ENCODE measurements around the gene HCRTR1.

Gene HCRTR1

DNA sequence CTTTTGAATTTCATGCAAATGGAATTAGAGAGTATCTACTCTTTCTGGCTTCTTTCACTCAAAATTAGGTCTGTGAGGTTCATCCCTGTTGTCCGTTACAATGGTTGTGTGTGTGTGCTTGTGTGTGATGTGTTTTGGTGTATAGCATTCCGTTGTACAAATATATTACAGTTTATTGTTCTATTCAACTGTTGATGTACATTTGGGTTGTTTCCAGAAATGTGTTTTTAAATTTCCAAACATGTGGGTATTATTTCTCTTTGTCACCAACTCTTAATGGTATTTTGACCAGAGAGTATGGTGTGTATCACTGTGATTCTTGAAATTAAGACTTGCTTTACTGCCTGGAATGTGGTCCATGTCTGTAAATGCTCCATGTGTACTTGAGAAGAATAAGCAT is 16.8 kb upstream of the HCRTR1 start:
- no peak for DNase-seq

- DNase-seq: no peak
Measured at GRCh38 chr1:31602081-31602480, 15.4 kb upstream of the HCRTR1 start.

DNA sequence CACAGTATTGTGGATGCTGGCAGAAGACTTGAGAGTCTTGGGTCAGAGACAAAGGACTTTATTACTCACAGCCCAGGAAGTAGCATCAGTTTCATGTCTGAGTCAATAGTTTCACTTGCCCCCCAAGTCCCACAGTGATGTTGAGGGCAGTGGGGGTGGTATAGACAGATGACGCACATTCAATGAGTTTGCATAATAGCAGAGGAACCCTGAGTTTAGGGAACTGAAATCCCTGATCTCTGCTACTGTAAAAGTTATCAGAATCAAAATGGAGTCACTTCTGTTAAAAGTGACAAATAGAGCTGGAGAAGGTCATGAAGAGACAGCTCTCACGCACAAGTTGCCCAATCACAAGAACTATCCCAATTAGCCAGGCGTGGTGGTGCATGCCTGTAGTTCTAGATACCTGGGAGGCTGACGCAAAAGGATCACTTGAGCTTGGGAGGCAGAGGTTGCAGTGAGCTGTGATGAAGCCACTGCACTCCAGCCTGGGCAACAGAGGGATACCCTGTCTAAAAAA is 11.5 kb upstream of the HCRTR1 start:
- DNase-seq: no peak

DNA sequence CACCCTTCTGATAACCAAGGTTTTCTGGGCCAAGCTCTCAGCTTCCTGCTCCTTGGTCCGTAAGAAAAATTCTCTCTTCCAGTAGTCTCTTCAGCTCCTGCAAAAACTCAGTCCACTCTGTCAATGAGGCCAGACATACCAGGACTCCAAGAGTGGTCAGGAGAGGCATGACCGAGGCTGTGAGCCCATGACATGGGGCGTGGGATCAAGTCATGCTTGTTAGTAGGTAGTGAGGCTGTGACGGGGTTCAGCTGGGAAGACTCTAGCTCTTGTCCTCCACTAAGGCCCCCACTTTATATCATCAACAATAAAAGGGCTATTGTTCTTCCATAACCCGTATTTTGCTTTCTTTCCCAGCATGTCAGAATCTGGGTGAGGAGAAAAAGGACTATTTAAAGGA is 10.1 kb upstream of the HCRTR1 start:
- no peak for DNase-seq

- DNase-seq: no peak
Measured at GRCh38 chr1:31609514-31610118, 7.9 kb upstream of the HCRTR1 start.

DNA sequence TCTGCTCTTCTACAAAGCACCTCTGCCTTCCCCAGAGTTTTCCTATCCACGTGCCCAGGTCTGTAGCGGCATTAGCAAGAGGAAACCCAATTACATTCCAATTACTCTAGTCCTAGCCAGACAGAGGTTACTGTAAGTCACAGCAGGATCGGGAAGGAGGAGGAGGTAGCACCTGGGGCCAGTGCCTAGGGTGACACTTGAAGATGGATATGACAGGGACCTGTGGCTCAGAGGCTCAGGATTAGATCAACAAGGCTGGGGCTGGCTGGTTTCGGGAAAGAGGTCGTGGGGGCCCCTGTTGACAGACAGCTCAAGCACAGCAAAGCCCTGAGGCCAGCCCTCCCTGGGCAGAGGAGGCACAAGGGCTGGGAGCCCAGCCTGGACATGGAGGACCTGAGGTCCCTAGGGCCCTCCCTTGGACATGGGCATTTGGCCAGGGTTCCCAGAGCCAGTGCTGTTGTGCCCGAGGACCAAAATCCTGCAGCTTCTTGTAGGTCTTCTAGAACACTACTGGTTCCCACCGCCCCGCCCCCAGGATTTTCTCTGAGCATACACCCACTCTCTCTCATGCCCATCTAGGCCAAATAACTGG is 3.0 kb upstream of the HCRTR1 start:
- no peak for DNase-seq

- no peak for DNase-seq
Measured at GRCh38 chr1:31615414-31615813, 2.1 kb upstream of the HCRTR1 start.

- no peak for DNase-seq
Measured at GRCh38 chr1:31615939-31616338, 1.6 kb upstream of the HCRTR1 start.

GRCh38 chr1:31617916-31618746 is 642 bp downstream of the HCRTR1 start:
- peak in 1 of 4 experiments; percentile 14 for DNase-seq

DNA sequence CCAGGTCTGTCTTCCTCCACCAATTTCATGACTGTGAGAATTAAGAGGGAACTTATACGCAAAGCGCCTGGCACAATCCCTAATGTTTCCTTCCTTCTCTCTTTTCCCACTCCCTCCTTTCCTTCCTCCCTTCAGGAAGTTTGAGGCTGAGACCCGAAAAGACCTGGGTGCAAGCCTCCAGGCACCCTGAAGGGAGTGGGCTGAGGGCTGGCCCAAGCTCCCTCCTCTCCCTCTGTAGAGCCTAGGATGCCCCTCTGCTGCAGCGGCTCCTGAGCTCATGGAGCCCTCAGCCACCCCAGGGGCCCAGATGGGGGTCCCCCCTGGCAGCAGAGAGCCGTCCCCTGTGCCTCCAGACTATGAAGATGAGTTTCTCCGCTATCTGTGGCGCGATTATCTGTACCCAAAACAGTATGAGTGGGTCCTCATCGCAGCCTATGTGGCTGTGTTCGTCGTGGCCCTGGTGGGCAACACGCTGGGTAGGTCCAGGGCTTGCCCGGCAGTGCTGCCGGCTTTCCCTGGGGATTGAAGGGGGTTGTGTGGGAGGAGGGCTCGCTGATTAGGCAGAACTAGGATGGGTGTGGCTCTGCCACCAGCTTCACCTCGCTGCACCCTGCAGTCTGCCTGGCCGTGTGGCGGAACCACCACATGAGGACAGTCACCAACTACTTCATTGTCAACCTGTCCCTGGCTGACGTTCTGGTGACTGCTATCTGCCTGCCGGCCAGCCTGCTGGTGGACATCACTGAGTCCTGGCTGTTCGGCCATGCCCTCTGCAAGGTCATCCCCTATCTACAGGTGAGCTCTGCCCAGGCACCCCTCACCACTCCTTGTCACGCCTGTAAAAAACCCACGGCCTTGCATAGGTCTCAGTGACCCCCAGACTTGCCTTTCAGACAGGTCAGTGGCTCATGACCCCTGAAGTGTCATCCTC is 1.7 kb downstream of the HCRTR1 start:
- no peak for DNase-seq

DNA sequence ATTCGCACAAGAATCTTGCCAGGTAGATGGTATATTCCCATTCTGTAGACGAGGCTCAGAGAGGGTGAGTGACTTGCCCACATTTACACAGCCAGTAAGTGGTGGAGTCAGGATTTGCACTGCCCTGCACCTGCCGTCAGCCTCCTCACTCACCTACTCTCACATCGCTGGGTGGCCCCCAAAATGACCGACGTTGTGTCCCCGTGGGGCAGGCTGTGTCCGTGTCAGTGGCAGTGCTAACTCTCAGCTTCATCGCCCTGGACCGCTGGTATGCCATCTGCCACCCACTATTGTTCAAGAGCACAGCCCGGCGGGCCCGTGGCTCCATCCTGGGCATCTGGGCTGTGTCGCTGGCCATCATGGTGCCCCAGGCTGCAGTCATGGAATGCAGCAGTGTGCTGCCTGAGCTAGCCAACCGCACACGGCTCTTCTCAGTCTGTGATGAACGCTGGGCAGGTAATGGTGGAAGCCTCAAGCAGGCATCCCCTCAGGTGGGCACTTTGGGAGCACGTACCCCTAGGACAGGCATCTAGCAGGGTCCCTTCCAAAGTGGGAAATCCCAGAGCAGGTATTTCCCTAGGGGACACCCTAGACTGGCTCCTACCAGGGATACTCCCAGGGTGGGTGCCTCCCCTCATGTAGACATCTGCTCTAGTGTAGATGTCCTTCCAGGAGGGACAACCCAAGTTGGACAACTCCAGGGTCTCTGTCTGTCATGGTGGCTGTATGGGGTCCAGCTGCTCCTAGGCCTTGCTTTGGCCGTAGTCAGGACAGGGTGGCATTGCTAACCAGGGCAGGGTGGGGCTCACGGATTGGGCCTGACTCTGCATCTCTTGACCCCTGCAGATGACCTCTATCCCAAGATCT is 3.4 kb downstream of the HCRTR1 start:
- no peak for DNase-seq

DNA sequence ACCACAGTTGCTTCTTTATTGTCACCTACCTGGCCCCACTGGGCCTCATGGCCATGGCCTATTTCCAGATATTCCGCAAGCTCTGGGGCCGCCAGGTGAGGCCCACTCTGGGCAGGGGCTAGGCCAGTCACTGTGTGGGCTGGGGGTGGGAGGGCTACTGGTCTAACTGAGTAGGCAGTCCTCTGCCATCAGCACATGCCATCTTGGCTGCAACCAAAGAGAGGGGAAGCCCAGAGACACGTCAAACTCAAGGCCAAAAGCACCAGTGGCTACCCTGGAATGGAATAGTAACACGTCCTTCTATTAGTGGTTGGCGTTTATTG is 4.0 kb downstream of the HCRTR1 start:
- no peak for DNase-seq

DNA sequence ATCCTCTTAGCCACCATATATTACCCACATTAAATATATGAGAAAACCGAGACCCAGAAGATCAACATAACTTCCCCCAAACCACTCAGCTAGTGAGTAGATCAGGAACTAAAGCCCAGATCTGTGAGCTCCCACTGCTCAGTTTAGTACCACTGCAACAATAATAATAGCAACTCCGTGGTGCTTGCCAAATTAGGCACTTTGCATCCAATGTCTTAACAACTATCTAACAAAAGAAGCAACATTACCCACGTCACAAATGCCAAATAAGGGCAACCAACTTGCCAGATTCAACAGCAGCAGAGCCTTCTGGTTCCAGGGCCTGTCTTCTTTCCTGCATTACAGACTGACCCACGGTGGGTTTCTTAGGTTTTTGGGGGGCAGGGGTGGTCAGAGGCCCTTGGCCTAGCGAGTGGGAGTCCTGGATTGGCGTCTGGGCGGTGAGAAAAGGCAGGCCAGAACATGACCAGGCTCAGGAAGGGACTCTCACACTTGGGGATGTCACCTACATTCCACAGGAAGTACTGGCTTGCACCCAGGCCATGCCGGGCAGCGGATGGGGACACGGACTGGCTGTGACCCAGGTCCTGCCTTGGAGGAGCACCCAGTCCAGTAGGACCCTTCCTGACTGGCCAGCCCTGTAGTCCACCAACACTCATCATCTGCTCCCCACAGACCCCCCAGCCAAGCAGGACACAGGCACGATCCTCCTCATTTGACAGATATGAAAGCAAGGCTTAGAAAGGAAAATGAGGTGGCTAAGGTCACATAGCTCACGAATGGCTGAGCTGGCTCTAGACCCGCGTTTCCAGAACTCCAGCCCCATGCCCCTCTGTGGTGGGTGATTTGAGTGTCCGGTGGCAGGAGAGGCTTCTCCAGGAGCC is 4.6 kb downstream of the HCRTR1 start:
- no peak for DNase-seq

DNA sequence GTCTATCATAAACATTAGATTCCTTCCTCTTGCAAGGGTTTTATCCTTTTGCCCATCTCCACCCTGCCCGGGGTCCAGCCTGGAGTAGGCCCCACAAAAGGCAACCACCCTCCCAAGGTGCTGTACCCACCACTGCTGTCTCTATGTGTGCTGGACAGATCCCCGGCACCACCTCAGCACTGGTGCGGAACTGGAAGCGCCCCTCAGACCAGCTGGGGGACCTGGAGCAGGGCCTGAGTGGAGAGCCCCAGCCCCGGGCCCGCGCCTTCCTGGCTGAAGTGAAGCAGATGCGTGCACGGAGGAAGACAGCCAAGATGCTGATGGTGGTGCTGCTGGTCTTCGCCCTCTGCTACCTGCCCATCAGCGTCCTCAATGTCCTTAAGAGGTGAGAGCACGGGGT is 5.9 kb downstream of the HCRTR1 start:
- DNase-seq: no peak

- no peak for DNase-seq
Measured at GRCh38 chr1:31624309-31624708, 6.8 kb downstream of the HCRTR1 start.

DNA sequence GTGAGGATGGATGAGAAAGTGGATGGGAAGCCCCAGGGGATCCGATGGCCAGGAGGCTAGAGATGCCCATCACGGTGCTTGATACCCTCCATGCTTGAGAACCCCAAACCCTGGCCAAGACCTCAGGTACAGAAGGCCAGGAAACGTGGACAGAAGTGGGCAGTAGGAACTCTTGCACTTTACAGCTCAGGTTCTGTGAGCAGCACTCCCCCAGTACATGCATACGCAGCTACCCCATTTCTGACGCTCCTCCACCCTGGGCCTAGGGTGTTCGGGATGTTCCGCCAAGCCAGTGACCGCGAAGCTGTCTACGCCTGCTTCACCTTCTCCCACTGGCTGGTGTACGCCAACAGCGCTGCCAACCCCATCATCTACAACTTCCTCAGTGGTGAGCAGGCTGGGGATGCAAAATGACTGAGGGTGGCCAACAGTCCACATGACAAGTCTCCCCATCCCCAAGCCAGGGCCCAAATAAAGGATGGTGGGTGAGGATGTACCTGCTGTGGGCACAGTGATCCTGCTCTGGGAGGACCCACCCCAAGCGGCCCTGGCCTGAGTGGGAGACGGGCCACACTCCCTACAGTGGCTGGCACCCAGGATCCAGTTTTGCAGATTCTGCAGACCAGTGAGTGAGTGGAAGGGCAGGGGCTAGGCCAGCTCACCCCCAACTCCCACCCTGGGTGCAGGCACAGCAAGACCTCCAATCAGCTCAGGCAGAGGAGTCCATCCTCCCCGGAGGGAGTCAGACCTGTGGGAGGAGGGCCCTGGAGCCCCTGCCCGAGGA is 7.4 kb downstream of the HCRTR1 start:
- DNase-seq: no peak

DNA sequence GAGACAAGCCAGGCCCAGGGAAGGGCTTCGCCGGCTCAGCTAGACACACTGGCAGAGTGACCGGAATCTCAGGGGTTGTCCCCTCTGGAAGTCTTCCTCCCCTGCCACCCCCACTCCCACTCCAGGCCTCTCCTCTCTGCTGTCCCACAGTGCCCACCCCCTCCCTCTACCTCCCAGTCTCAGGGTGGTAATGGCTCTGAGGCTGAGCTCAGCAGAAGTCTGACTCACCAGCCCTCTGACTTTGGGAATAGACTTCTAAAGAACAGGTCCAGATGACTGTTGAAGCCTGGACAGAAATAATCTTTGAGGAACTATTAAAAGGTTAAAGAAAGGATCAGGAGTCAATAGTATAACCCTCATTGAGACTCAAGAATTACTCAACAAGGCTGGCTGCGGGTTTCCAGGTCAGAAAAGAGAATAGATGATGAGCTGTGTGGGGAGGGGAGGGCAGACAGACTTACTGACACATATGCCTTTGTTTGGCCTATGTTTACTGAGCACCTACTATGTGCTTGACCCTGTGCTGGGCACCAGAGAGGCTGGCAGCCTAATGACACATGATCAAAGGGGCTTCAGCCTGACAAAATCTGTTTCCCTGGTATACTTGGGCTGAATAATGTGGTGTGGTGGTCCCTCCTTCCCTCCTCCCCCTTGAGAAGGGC is 8.2 kb downstream of the HCRTR1 start:
- no peak for DNase-seq

DNA sequence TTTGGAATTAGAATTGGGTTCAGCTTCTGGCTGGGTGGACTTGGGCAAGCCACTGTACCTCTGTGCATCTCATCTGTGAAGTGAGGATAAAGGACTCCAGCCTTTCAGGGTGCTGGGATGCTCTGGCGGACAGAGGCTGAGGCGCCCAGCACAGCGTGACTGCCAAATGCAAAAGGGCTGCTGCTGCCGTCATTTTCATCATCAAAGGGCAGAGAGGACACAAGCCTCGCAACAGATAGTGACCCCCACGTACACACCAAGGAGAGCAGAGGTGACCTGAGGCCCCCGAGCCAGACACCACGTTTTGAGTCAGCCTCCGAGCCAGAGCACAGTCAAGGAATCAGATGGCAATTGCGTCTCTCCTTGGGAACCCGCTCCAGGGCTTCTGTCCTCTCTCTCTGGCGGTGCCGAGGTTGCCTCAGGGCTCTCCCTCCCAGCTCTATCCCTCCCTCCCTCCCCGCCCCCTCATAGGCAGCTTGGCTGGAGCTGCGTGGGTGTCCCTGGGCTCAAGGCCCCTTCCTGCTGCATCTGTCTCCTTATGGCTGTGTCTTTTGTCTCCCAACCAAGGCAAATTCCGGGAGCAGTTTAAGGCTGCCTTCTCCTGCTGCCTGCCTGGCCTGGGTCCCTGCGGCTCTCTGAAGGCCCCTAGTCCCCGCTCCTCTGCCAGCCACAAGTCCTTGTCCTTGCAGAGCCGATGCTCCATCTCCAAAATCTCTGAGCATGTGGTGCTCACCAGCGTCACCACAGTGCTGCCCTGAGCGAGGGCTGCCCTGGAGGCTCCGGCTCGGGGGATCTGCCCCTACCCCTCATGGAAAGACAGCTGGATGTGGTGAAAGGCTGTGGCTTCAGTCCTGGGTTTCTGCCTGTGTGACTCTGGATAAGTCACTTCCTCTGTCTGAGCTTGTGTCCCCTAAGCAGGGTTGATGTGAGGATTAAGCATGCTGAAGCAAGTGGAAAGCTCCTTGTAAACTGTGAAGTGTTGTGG is 9.0 kb downstream of the HCRTR1 start:
- no peak for DNase-seq
